K562 (cell line): ENCODE measurements around the gene TCEANC2.

Experiments
- ETV5 ChIP-seq: sonication (generic); formaldehyde crosslinking; IDR thresholded peaks from 2 replicates; pipeline ENCODE4 v1.4.0; 2020; ENCODE audit warnings: low read depth, mild to moderate bottlenecking, missing genetic modification reagents
- JUN ChIP-seq, 2 experiments: sonication (generic) in 1 of 2; formaldehyde crosslinking in 1 of 2; IDR thresholded peaks; 2 replicates each; pipeline versions ENCODE4 v1.6.1 to v1.8.0; 2012 to 2022; ENCODE audit warnings: borderline replicate concordance in 2 of 2, mild to moderate bottlenecking in 2 of 2, improper control_type of control experiment in 1 of 2, low read depth in 1 of 2, low read length in 1 of 2, missing genetic modification reagents in 1 of 2
- KDM1A ChIP-seq, 2 experiments: fragments of 450-650 bp; IDR thresholded peaks; 2 replicates each; pipeline ENCODE4 v1.6.1; 2016; ENCODE audit warnings: mild to moderate bottlenecking in 2 of 2
- RCOR1 ChIP-seq, 2 experiments: IDR thresholded peaks; 2 replicates each; pipeline ENCODE4 v1.6.1; 2012; ENCODE audit warnings: low read depth in 2 of 2, low read length in 2 of 2, borderline replicate concordance in 1 of 2, improper control_type of control experiment in 1 of 2
- TCF3 ChIP-seq: sonication (generic); formaldehyde crosslinking; IDR thresholded peaks from 2 replicates; pipeline ENCODE4 v1.4.0; 2020; ENCODE audit warnings: mild to moderate bottlenecking, missing genetic modification reagents
- TF ChIP-seq, protein P1 (sequence below), 3 experiments: IDR thresholded peaks in 2 of 3; conservative IDR thresholded peaks in 1 of 3; 2 replicates each; pipeline ENCODE4 v1.5.1; 2011 to 2012; ENCODE audit warnings: low read length in 3 of 3, mild to moderate bottlenecking in 3 of 3, control low read depth in 2 of 3, improper control_type of control experiment in 1 of 3, inconsistent platforms in 1 of 3, low read depth in 1 of 3, mixed read lengths in 1 of 3, moderate library complexity in 1 of 3; ENCODE audit not compliant: insufficient read depth in 2 of 3

DNA sequence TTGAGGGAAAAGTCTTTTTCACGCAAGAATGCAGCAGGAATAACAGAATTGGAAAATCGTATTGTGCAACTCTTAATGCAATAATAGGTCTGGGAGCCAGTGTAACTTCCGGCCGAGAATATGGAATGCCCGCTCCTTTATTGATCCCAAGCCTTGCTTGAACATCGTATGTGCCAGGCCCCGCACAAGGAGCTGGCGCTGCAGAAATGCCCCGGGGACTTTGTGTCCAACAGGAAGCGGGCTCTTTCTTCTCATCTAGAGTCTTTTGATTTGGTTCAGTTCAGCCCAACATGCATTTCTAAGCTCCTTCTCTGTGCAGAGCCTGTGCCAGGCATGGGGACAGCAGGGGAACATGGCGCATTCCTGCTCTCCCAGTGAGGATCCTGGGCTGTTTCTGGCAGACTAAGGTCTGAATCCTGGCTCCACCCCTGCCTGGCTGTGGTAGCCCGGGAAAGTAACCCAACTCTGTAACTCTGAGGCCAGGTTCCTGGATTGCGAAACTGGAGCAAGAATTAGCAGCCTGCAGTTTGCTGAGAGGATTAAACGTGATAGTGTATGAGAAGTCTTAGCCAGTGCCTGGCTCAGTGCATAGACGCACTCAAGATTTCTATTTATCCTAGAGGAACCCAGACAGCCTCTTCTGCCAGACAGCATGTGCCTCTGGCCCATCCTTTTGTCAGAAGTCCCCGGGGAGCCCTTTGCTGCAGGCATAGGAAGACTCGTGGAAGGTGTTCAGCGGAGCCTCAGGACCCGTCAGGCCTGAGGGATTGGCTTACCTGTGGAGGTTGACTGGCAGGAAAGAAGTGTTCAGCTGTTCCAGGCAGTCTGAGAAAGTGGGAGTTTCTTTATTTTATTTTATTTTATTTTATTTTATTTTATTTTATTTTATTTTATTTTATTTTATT, 100.4 kb downstream of the TCEANC2 start:
- no peak for TF ChIP-seq KDM1A (IDR thresholded peaks at IDR 0.05)
- TF ChIP-seq ETV5 (CRISPR knock-in tag), result no peak
- TF ChIP-seq RCOR1 (IDR thresholded peaks at IDR 0.05; ENCODE audit: borderline replicate concordance in 1 of 2, low read depth in 2 of 2, low read length in 2 of 2), result no peak
- TF ChIP-seq TCF3, result no peak
- TF ChIP-seq, protein P1, sequence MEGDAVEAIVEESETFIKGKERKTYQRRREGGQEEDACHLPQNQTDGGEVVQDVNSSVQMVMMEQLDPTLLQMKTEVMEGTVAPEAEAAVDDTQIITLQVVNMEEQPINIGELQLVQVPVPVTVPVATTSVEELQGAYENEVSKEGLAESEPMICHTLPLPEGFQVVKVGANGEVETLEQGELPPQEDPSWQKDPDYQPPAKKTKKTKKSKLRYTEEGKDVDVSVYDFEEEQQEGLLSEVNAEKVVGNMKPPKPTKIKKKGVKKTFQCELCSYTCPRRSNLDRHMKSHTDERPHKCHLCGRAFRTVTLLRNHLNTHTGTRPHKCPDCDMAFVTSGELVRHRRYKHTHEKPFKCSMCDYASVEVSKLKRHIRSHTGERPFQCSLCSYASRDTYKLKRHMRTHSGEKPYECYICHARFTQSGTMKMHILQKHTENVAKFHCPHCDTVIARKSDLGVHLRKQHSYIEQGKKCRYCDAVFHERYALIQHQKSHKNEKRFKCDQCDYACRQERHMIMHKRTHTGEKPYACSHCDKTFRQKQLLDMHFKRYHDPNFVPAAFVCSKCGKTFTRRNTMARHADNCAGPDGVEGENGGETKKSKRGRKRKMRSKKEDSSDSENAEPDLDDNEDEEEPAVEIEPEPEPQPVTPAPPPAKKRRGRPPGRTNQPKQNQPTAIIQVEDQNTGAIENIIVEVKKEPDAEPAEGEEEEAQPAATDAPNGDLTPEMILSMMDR (IDR thresholded peaks at IDR 0.05 in 2 of 3, conservative IDR thresholded peaks at IDR 0.05 in 1 of 3; ENCODE audit: insufficient read depth in 2 of 3, low read depth in 1 of 3, low read length in 3 of 3), result no peak
- TF ChIP-seq JUN (IDR thresholded peaks at IDR 0.05; ENCODE audit: borderline replicate concordance, low read depth, low read length), result no peak
- no peak for TF ChIP-seq JUN (CRISPR knock-in tag; IDR thresholded peaks at IDR 0.05; ENCODE audit: borderline replicate concordance)
